ENCODE results near the gene RSPO3.

- TF ChIP-seq EZH2phosphoT487 (IDR thresholded peaks at IDR 0.05; ENCODE audit: low read depth, severe bottlenecking, unreplicated experiment) (no peak), CTCF (IDR thresholded peaks at IDR 0.05; ENCODE audit: poor library complexity) (no peak), EZH2 (IDR thresholded peaks at IDR 0.05; ENCODE audit: borderline replicate concordance) (no peak)
These were observed 93.9 kb downstream of the RSPO3 start for GRCh38 chr6:127212376-127212775.

Measured in hepatocyte (in vitro differentiated cells).